ENCODE data around the gene INHA. TPM values are rescaled to one million over a fixed set of nuclear protein-coding genes. Genes with fewer than 3 reads are reported as not detected.
A peak's percentile ranks its signal among the peaks of the same experiment; 100 is the strongest.

The INHA gene
- total RNA-seq, 1 experiment from 2014 or later = 1.8 TPM

- Histone ChIP-seq H3K36me3 (replicated peaks; ENCODE audit: control insufficient read depth, insufficient read depth, low read length) (peaks cover 4% of the 10 kb centered on the region), H3K4me3 (ENCODE audit: insufficient read depth, low read depth, low read length) (no peak overlapping the region), H3K27me3 (ENCODE audit: control insufficient read depth, insufficient read depth, low read length) (no peaks in the 10 kb centered on the region)
- DNase-seq = no peak
These were observed 42.2 kb downstream of the INHA start for GRCh38 chr2:219614076-219614860.

GRCh38 chr2:219615036-219615435, 42.9 kb downstream of the INHA start:
- Histone ChIP-seq H3K4me3 (ENCODE audit: insufficient read depth, low read depth, low read length) (no peak overlapping the region), H3K27me3 (ENCODE audit: control insufficient read depth, insufficient read depth, low read length) (no peaks in the 10 kb centered on the region)

GRCh38 chr2:219615894-219616293, 43.8 kb downstream of the INHA start:
- peaks cover 4% of the 10 kb centered on the region for H3K36me3 ChIP-seq (replicated peaks; ENCODE audit: control insufficient read depth, insufficient read depth, low read length)
- no peak overlapping the region for H3K4me3 ChIP-seq (ENCODE audit: insufficient read depth, low read depth, low read length)
- DNase-seq = no peak
- H3K27me3 ChIP-seq (ENCODE audit: control insufficient read depth, insufficient read depth, low read length) = no peaks in the 10 kb centered on the region

More at GRCh38 chr2:219615036-219615435, 42.9 kb downstream of the INHA start:
- no peak for DNase-seq
- peaks cover 4% of the 10 kb centered on the region for H3K36me3 ChIP-seq (replicated peaks; ENCODE audit: control insufficient read depth, insufficient read depth, low read length)

- Histone ChIP-seq H3K4me3 (ENCODE audit: insufficient read depth, low read depth, low read length) (no peak overlapping the region), H3K36me3 (replicated peaks; ENCODE audit: control insufficient read depth, insufficient read depth, low read length) (peaks cover 4% of the 10 kb centered on the region), H3K27me3 (ENCODE audit: control insufficient read depth, insufficient read depth, low read length) (no peaks in the 10 kb centered on the region)
- no peak for DNase-seq
These were observed 44.4 kb downstream of the INHA start for GRCh38 chr2:219616550-219616949.

- H3K27me3 ChIP-seq (ENCODE audit: control insufficient read depth, insufficient read depth, low read length) = no peaks in the 10 kb centered on the region
These were observed 46.6 kb downstream of the INHA start for GRCh38 chr2:219618733-219619122.

GRCh38 chr2:219619235-219619634, 47.1 kb downstream of the INHA start:
- DNase-seq = peak; percentile 82
- Histone ChIP-seq H3K36me3 (replicated peaks; ENCODE audit: control insufficient read depth, insufficient read depth, low read length) (peaks cover 2% of the 10 kb centered on the region; the same call in 1 of the 2 replicates), H3K4me3 (ENCODE audit: insufficient read depth, low read depth, low read length) (no peak overlapping the region), H3K27me3 (ENCODE audit: control insufficient read depth, insufficient read depth, low read length) (no peaks in the 10 kb centered on the region)

More at GRCh38 chr2:219618733-219619122, 46.6 kb downstream of the INHA start:
- Histone ChIP-seq H3K4me3 (ENCODE audit: insufficient read depth, low read depth, low read length) (no peak overlapping the region), H3K36me3 (replicated peaks; ENCODE audit: control insufficient read depth, insufficient read depth, low read length) (peaks cover 2% of the 10 kb centered on the region; the same call in 1 of the 2 replicates)
- DNase-seq = no peak

GRCh38 chr2:219620546-219620945, 48.4 kb downstream of the INHA start:
- Histone ChIP-seq H3K4me3 (ENCODE audit: insufficient read depth, low read depth, low read length) (no peak overlapping the region), H3K36me3 (replicated peaks; ENCODE audit: control insufficient read depth, insufficient read depth, low read length) (no peaks in the 10 kb centered on the region; the same call in 1 of the 2 replicates), H3K27me3 (ENCODE audit: control insufficient read depth, insufficient read depth, low read length) (no peaks in the 10 kb centered on the region)
- no peak for DNase-seq

- DNase-seq = no peak
- Histone ChIP-seq H3K27me3 (ENCODE audit: control insufficient read depth, insufficient read depth, low read length) (no peaks in the 10 kb centered on the region; the same call in 1 of the 2 replicates), H3K36me3 (replicated peaks; ENCODE audit: control insufficient read depth, insufficient read depth, low read length) (no peaks in the 10 kb centered on the region), H3K4me3 (ENCODE audit: insufficient read depth, low read depth, low read length) (no peak overlapping the region)
These were observed 49.8 kb downstream of the INHA start for GRCh38 chr2:219621935-219622334.

GRCh38 chr2:219622472-219622871, 50.4 kb downstream of the INHA start:
- no peak for DNase-seq
- no peaks in the 10 kb centered on the region for H3K36me3 ChIP-seq (replicated peaks; ENCODE audit: control insufficient read depth, insufficient read depth, low read length)
- H3K4me3 ChIP-seq (ENCODE audit: insufficient read depth, low read depth, low read length) = no peak overlapping the region
- no peaks in the 10 kb centered on the region; the same call in 1 of the 2 replicates for H3K27me3 ChIP-seq (ENCODE audit: control insufficient read depth, insufficient read depth, low read length)

- no peak for DNase-seq
- Histone ChIP-seq H3K27me3 (ENCODE audit: control insufficient read depth, insufficient read depth, low read length) (no peaks in the 10 kb centered on the region; the same call in 1 of the 2 replicates), H3K36me3 (replicated peaks; ENCODE audit: control insufficient read depth, insufficient read depth, low read length) (no peaks in the 10 kb centered on the region), H3K4me3 (ENCODE audit: insufficient read depth, low read depth, low read length) (no peak overlapping the region)
These were observed 52.5 kb downstream of the INHA start for GRCh38 chr2:219624565-219624964.

GRCh38 chr2:219625179-219625578, 53.1 kb downstream of the INHA start:
- Histone ChIP-seq H3K4me3 (ENCODE audit: insufficient read depth, low read depth, low read length) (no peak overlapping the region), H3K36me3 (replicated peaks; ENCODE audit: control insufficient read depth, insufficient read depth, low read length) (no peaks in the 10 kb centered on the region)
- DNase-seq = no peak

More at GRCh38 chr2:219625179-219625578, 53.1 kb downstream of the INHA start:
- H3K27me3 ChIP-seq (ENCODE audit: control insufficient read depth, insufficient read depth, low read length) = no peaks in the 10 kb centered on the region; the same call in 1 of the 2 replicates

Other genes with a start within 250 kb of the INHA start
- gene RESP18, start 239.6 kb upstream of the INHA start, total RNA-seq (2014; rRNA removed; shearing (Covaris generic)) = not detected in 2 replicates
- 44.8 and 55.5 TPM in 2 replicates for gene DNPEP, start 184.4 kb upstream of the INHA start, total RNA-seq (2014; rRNA removed; shearing (Covaris generic))
- gene DES, start 153.9 kb upstream of the INHA start, total RNA-seq (2014; rRNA removed; shearing (Covaris generic)) = 14.7 and 18.8 TPM in 2 replicates
- gene SPEG, start 137.5 kb upstream of the INHA start, total RNA-seq (2014; rRNA removed; shearing (Covaris generic)) = 25.3 and 27.4 TPM in 2 replicates
- 53.4 and 71.7 TPM in 2 replicates for gene GMPPA, start 73.4 kb upstream of the INHA start, total RNA-seq (2014; rRNA removed; shearing (Covaris generic))
- gene ASIC4, start 57.8 kb upstream of the INHA start, total RNA-seq (2014; rRNA removed; shearing (Covaris generic)) = 0.07 and 1.2 TPM in 2 replicates
- 104 and 113 TPM in 2 replicates for gene CHPF, start 28.5 kb upstream of the INHA start, total RNA-seq (2014; rRNA removed; shearing (Covaris generic))
- 2.9 and 4.2 TPM in 2 replicates for gene TMEM198, start 28.3 kb upstream of the INHA start, total RNA-seq (2014; rRNA removed; shearing (Covaris generic))
- gene OBSL1, start 771 bp upstream of the INHA start, total RNA-seq (2014; rRNA removed; shearing (Covaris generic)) = 155 and 158 TPM in 2 replicates
- gene STK11IP, start 25.5 kb downstream of the INHA start, total RNA-seq (2014; rRNA removed; shearing (Covaris generic)) = 26.6 and 37.2 TPM in 2 replicates
- 6.9 and 8.2 TPM in 2 replicates for gene SLC4A3, start 55.3 kb downstream of the INHA start, total RNA-seq (2014; rRNA removed; shearing (Covaris generic))